Suppressor macrophage treated with lipopolysaccharide for 4 hours (primary cell): ENCODE data around the gene CBX8.
A peak's percentile ranks its signal among the peaks of the same experiment; 100 is the strongest.

Source experiments
- DNase-seq: peaks from one replicate; pipeline ENCODE4 v3.0.0-alpha.2; 2020

Gene CBX8

GRCh38 chr17:79803421-79803996 is 6.6 kb upstream of the CBX8 start:
- peak; percentile 37 for DNase-seq

- DNase-seq, result no peak
Measured at GRCh38 chr17:79802736-79803420, 6.0 kb upstream of the CBX8 start.

DNA sequence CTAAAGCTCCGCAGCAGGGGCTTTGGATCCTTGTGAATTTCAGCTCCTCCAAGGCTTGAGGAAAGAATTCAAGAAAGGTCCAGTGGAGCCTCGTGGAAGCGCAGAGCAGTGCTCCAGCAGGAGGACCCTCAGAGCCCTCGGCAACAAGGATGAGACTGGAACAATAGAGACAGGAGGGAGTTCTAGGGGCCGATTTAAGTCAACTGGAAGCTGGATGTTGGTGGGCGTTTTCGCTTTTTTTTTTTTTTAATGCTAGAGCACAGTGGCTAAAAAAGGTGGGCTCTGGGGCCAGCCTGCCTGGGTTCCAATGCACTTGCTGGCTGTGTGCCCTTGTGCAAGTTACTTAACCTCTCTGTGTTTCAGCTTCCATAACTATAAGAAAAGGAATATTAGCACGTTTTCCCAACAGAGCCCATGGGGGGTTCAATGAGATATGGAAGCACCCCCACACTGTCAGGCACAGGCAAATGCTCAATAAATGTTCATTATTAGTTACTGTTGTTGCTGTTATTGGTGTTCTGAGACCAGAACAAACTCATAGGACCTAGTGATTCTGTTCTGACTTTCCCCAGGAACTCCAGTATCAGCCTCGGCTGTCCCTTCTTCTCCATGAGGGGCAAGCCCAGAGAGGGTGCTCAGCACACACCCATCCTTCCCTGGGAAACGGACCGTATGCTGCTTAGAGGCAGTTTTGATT is 5.3 kb upstream of the CBX8 start:
- DNase-seq, result no peak

DNA sequence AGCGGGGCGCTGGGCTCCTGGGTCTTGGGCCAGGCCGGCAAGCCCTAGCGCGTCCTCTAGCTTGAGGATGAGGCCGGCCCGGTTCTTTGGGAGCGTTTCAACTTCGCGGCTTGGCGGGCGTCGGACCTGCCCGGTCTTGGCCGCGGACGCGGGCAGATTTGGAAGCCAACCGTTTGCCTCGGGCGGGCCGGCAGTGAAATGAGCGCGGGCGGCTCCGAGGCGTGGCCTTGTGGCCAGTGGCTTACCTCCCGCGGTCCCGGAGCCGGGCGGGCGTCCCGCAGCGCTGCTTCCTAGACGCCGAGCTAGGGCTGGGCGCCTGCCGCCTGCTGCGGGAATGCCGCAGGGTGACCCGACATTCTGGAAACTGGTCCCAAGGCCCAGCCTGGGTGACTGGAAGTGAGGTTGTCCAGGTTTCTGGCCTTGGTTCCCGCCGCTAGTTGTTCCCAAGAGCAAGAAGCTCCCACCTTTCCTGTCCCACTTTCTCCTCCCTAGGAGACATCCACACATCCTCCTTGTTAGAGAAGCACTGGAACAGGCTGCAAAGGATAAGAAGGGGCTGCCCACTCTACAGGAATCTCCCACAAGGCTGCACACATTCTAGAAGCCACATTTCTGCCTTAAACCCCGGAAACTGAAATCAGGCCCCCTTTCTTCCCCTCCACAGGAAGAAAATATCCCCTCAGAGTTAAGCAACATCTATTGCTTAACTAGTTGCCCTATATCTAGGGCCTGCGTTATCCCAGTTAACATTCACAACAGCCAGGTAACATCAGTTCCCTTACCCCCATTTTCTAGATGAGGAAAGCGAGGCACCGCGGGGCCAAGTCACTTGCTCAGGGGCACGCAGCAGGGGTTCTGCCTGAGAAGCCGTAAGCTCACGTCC is 4.5 kb upstream of the CBX8 start:
- no peak for DNase-seq

- DNase-seq, result peak; percentile 49
Measured at GRCh38 chr17:79800325-79801155, 3.7 kb upstream of the CBX8 start.

DNA sequence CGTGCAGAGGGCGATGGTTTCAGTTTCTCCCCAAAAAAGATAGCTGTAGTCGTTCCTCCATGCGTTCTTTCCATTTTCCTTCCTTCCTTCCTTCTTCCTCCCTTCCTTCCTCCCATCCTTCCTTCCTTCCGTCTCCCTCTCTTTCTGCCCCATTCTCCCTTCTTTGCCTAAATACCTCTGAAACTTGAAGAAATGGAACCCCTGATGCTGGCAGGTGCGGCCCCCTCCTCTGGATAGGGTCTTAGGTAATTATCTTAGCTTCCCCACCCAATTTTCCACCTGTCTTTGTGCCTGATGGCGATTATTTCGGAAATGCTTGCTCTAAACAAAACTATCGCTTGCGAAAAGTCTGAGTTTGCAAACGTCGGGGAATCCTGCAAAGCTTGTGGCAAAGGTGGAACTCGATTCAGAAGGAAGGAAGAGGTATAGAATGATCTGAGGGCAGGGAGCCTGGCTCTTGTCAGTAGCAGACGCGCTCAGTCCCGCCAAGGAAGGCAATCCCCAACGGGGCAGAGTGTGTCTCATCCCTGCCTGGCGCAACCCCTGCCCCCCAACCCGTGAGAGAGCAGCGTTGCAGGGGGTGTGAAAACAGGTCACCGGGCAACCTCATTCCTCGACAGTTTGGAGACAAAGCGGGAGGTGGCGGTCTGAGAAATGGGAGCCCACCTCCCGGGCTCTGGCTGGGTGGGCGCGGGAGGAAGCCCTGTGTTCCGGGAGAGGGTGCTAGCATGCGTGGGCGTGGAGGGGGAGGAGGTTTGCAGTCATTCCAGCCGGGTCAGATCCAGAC is 2.9 kb upstream of the CBX8 start:
- DNase-seq, result no peak

DNA sequence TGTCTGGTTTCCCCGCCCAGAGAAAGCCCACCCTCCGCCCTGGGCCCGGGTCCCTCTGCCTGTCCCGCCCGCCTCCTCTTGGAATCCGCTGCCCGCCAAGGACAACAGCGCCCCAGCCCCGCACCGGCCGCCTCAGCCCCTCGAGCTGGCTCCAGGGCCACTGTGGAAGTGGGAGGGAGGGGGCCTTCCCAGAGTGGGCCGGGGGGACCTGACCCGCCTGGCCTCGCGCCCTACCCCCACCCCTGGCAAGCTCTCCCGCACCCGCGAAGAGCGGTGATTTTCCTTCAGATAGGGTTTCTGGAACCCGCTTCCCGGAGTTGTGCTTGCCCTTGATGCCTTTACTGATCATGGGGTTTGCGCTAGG is 2.3 kb upstream of the CBX8 start:
- no peak for DNase-seq

- no peak for DNase-seq
Measured at GRCh38 chr17:79798299-79799173, 1.7 kb upstream of the CBX8 start.

DNA sequence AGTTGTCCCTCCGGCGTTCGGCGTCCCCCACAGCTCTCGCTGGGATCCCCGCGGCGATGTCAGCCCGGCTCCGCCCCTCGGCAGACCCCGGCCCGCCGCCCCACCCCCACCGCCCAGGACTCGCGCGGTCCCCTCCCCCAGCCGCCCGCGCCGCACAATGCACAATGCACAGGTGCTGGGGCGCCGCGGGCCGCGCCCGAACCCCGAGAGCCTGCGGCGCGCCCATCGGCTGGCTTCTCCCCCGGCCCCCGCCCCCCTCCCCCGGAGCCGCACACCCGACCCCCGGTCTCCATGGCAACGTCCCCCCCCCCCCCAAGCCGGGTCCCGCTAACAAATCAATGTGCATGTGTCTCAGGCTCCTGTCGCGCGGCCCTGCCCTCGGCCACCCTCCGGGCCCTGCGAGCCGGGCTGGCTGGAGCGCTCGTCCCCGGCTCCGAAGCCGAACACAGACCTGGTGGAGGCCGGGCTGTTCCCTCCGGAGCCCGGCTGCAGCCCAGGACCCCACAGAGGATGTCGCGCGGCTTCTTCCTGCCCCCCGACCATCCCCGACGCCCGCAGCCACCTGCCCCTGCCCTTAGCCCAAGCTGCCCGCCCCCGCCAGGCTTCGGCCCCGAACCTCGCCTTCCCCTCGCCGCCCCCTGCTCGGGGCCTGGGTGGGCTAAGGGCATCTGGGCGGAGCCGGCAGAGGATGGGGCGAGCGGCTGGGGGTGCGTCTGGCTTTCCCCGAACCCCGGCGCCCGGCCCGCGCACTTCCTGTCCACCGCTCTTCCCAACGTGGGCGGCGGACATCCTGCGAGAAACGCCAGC is 818 bp upstream of the CBX8 start:
- DNase-seq, result no peak

DNA sequence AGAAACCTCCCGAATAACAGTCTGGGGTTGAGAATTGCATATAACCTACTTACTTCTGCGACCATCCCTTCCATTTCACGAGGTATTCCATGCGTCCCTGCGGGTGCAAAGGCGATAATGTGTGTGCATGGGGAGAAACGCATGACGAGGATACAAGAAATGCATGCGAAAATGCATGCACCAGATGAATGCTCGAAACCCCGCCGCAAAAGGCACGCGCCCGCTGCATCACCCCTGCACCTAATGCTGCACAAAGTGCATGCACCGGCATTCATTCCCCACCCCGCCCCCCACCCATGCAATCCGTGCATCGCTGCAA is 474 bp downstream of the CBX8 start:
- DNase-seq, result no peak

- peak; percentile 29 for DNase-seq
Measured at GRCh38 chr17:79795795-79796443, 958 bp downstream of the CBX8 start.

GRCh38 chr17:79794659-79795511 is 2.0 kb downstream of the CBX8 start:
- DNase-seq, result no peak

- DNase-seq, result no peak
Measured at GRCh38 chr17:79793924-79794304, 3.0 kb downstream of the CBX8 start.

GRCh38 chr17:79792984-79793923 is 3.6 kb downstream of the CBX8 start:
- DNase-seq, result no peak

GRCh38 chr17:79792341-79792871 is 4.5 kb downstream of the CBX8 start:
- DNase-seq, result no peak

- DNase-seq, result no peak
Measured at GRCh38 chr17:79791735-79792161, 5.1 kb downstream of the CBX8 start.
